ENCODE results near the gene GCNT2.
"Not testable (repeated sequence)": the region's sequence is repeated elsewhere in the genome, so short reads cannot be mapped to it uniquely, and the experiment has no call there.

GCNT2 gene

DNA sequence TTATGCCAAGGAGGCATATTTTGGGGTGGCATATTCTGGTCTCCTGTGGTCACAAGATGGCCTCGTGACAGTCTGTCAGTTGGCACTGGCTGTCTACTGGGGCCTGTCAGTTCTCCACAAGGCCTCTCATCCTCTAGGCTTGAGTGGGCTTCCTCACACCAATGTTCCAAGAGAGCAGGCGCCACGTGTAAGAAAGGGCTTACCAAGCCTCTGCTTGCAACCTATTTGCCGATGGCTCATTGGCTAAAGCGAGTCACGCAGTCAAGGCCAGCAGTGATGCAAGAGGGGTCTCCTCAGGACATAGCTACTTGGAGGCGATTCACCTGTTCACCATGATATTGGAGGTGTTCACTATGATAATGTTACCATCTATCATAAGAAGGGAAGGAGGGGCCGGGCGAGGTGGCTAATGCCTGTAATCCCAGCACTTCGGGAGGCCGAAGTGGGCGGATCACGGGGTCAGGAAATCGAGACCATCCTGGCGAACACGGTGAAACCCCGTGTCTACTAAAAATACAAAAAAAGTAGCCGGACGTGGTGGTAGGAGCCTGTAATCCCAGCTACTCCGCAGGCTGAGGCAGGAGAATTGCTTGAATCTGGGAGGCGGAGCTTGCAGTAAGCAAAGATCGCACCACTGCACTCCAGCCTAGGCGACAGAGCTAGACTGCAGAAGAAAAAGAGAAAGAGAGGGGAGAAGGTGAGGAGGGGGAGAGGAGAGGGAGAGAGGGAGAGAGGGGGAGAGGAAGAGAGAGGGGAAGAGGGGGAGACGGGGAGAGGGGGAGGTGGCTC is 138.0 kb downstream of the GCNT2 start:
- no peak for DNase-seq (ENCODE audit: low read depth)
- no peak overlapping the region for H3K4me3 ChIP-seq (ENCODE audit: low read depth, low read length)
- TF ChIP-seq, protein P1, sequence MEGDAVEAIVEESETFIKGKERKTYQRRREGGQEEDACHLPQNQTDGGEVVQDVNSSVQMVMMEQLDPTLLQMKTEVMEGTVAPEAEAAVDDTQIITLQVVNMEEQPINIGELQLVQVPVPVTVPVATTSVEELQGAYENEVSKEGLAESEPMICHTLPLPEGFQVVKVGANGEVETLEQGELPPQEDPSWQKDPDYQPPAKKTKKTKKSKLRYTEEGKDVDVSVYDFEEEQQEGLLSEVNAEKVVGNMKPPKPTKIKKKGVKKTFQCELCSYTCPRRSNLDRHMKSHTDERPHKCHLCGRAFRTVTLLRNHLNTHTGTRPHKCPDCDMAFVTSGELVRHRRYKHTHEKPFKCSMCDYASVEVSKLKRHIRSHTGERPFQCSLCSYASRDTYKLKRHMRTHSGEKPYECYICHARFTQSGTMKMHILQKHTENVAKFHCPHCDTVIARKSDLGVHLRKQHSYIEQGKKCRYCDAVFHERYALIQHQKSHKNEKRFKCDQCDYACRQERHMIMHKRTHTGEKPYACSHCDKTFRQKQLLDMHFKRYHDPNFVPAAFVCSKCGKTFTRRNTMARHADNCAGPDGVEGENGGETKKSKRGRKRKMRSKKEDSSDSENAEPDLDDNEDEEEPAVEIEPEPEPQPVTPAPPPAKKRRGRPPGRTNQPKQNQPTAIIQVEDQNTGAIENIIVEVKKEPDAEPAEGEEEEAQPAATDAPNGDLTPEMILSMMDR (IDR thresholded peaks at IDR 0.05; ENCODE audit: low read depth, low read length, missing control alignments): no peak

DNA sequence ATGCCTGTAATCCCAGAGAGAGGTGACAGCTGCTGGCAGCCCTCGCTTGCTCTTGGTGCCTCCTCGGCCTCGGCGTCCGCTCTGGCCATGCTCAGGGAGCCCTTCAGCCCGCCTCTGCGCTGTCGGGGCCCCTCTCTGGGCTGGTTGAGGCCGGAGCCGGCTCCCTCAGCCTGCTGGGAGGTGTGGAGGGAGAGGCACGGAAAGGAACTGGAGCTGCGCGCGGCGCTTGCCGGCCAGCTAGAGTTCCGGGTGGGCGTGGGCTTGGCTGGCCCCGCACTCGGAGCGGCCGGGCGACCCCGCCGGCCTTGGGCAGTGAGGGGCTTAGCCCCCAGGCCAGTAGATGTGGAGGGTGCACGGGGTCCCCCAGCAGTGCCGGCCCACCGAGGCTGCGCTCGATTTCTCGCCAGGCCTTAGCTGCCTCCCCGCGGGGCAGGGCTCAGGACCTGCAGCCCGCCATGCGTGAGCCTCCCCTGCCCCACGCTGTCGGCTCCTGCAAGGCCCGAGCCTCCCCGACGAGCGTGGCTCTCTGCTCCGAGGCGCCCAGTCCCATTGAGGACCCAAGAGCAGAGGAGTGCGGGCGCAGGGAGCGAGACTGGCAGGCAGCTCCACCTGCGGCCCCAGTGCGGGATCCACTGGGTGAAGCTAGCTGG is 138.7 kb downstream of the GCNT2 start:
- H3K4me3 ChIP-seq (ENCODE audit: low read depth, low read length): no peak overlapping the region
- DNase-seq (ENCODE audit: low read depth): no peak
- TF ChIP-seq, protein P1 (IDR thresholded peaks at IDR 0.05; ENCODE audit: low read depth, low read length, missing control alignments): no peak

DNA sequence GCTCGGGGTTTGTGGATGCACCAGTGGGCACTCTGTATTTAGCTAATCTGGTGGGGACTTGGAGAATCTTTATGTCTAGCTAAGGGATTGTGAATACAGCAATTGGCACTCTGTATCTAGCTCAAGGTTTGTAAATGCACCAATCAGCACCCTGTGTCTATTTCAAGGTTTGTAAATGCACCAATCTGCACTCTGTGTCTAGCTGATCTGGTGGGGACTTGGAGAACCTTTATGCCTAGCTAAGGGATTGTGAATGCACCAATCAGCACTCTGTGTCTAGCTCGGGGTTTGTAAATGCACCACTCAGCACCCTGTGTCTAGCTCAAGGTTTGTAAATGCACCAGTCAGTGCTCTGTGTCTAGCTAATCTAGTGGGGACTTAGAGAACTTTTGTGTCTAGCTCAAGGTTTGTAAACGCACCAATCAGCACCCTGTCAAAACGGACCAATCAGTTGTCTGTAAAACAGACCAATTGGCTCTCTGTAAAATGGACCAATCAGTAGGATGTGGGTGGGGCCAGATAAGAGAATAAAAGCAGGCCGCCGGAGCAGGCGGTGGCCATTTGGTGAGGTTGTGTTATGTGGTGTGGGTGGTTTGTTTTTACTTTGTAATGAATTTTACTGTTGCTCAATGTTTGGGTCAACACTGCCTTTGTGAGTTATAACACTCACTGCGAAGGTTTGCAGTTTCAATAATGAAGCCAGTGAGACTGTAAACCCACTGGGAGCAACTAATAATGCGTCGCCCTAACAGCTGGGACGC is 139.5 kb downstream of the GCNT2 start:
- not testable (repeated sequence) for DNase-seq (ENCODE audit: low read depth); H3K4me3 ChIP-seq (ENCODE audit: low read depth, low read length)

DNA sequence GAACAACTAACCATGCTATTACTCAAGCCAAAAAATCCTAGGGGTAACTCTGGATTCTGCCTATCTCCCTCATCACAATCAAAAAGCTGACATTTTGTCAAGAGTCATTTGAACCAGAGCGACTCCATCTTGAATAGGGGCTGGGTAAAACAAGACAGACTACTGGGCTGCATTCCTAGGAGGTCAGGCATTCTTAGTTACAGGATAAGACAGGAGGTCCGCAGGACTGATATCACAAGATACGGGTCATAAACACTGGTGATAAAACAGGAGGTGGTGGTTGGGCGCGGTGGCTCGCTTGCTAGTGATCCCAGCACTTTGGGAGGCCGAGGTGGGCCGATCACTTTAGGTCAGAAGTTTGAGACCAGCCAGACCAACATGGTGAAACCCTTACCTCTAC is 141.1 kb downstream of the GCNT2 start:
- no peak for DNase-seq (ENCODE audit: low read depth)
- TF ChIP-seq, protein P1 (IDR thresholded peaks at IDR 0.05; ENCODE audit: low read depth, low read length, missing control alignments): no peak

DNA sequence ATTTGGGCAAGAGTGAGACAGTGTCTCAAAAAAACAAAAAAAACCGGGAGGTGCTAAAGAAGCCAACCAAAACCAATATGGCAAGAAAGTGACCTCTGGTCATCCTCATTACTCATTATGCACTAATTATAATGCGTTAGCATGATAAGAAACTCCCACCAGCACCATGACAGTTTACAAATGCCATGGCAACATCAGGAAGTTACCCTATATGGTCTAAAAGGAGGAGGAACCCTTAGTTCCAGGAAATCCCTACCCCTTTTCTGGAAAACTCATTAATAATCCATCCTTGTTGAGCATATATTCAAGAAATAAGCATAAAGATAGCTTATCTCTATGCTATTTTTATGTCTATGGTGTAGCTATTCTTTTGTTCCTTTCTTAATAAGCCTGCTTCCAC is 141.6 kb downstream of the GCNT2 start:
- no peak overlapping the region for H3K4me3 ChIP-seq (ENCODE audit: low read depth, low read length)
- TF ChIP-seq, protein P1 (IDR thresholded peaks at IDR 0.05; ENCODE audit: low read depth, low read length, missing control alignments): no peak
- no peak for DNase-seq (ENCODE audit: low read depth)

More for the DNA sequence above, 141.1 kb downstream of the GCNT2 start:
- H3K4me3 ChIP-seq (ENCODE audit: low read depth, low read length): no peak overlapping the region

DNA sequence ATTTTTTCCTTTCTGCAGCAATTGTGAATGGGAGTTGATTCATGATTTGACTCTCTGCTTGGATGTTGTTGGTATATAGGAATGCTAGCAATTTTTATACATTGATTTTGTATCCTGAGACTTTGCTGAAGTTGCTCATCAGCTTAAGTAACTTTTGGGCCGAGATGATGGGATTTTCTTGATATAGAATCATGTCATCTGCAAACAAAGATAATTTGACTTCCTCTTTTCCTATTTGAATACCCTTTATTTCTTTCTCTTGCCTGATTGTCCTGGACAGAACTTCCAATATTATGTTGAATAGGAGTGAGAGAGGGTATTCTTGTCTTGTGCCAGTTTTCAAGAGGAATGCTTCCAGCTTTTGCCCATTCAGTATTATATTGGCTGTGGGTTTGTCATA is 144.4 kb downstream of the GCNT2 start:
- not testable (repeated sequence) for DNase-seq (ENCODE audit: low read depth); H3K4me3 ChIP-seq (ENCODE audit: low read depth, low read length)

DNA sequence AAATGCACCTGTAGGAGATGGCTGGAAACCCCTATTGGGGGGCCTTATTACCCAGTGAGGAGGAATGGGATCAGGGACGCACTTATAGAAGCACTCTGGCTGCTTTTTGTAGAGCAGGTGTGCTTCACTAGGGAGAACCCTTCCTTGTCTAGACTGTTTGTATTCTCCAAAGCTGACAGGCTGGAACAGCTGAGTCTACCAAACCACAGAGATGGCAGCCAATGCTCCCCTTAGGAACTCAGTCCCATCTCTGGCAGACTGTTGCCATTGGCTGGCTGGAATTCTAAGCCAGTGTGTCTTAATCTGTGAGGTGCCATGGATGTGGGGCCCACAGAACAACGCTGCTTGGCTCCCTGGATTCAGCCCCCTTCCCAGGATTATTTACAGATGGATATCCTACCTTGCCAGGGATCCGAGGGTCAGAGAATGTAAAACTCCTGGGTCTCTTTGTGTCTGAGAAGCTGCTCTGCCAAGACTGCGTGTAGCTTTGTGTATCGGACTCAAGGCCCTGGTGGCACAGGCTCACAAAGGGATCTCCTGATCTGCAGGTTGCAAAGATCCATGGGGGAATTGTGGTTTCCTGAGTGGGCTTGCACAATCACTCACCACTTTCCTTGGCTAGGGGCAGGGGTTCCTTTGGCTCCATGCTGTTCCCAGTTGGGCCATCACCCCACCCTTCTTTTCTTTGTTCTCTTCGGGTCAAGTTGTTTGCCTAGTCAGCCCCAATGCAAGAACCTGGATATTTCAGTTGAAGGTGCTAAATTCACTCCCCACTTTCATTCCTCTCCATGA is 147.2 kb downstream of the GCNT2 start:
- H3K4me3 ChIP-seq (ENCODE audit: low read depth, low read length): no peak overlapping the region
- TF ChIP-seq, protein P1 (IDR thresholded peaks at IDR 0.05; ENCODE audit: low read depth, low read length, missing control alignments): no peak
- DNase-seq (ENCODE audit: low read depth): no peak

All from GM12864 (cell line).